Astrocyte (in vitro differentiated cells and primary cell): ENCODE data around the gene SLC44A3. TPM values are rescaled to one million over a fixed set of nuclear protein-coding genes. Genes with fewer than 3 reads are reported as not detected.

Source experiments
- DNase-seq: peaks from one replicate; pipeline ENCODE4 v3.0.0-alpha.2; 2010; ENCODE audit warnings: low read depth
- FAIRE-seq: peaks from 2 replicates; lab custom pipeline; 2011; peaks lifted over from hg19 to GRCh38; lab: Jason Lieb, UNC
- H2AFZ ChIP-seq: 2 replicates; pipeline ENCODE4 v1.6.0; 2012; ENCODE audit warnings: low read depth, low read length, inconsistent platforms
- H3K27ac ChIP-seq: 2 replicates; pipeline ENCODE4 v1.5.1; 2011; ENCODE audit warnings: low read depth, low read length, inconsistent platforms
- H3K27me3 ChIP-seq: 2 replicates; pipeline ENCODE4 v1.6.0; 2011; ENCODE audit warnings: low read length, inconsistent platforms; ENCODE audit not compliant: insufficient read depth
- H3K36me3 ChIP-seq: 2 replicates; pipeline ENCODE4 v1.5.1; 2011; ENCODE audit warnings: low read length, inconsistent platforms; ENCODE audit not compliant: insufficient read depth
- H3K4me1 ChIP-seq: 2 replicates; pipeline ENCODE4 v1.5.1; 2011; ENCODE audit warnings: low read length, inconsistent platforms; ENCODE audit not compliant: insufficient read depth
- H3K4me2 ChIP-seq: 2 replicates; pipeline ENCODE4 v1.6.0; 2012; ENCODE audit warnings: low read length, inconsistent platforms
- H3K4me3 ChIP-seq: 2 replicates; pipeline ENCODE4 v1.5.1; 2011; ENCODE audit warnings: low read depth, mild to moderate bottlenecking, low read length, inconsistent platforms; ENCODE audit not compliant: insufficient read depth
- H3K79me2 ChIP-seq: 2 replicates; pipeline ENCODE4 v1.6.0; 2012; ENCODE audit warnings: mild to moderate bottlenecking, low read length, inconsistent platforms; ENCODE audit not compliant: insufficient read depth
- H3K9ac ChIP-seq: 2 replicates; pipeline ENCODE4 v1.6.0; 2012; ENCODE audit warnings: mild to moderate bottlenecking, low read length, inconsistent platforms
- H3K9me3 ChIP-seq: 2 replicates; pipeline ENCODE4 v1.5.1; 2012; ENCODE audit warnings: low read depth, mild to moderate bottlenecking, low read length, inconsistent platforms; ENCODE audit not compliant: insufficient read depth
- H4K20me1 ChIP-seq: 2 replicates; pipeline ENCODE4 v1.6.0; 2012; ENCODE audit warnings: low read length, inconsistent platforms; ENCODE audit not compliant: insufficient read depth
- H3K27ac Mint-ChIP-seq: one replicate; pipeline ENCODE4 v1.8.0; 2021; ENCODE audit warnings: mild to moderate bottlenecking, mixed read lengths; ENCODE audit not compliant: unreplicated experiment
- H3K27me3 Mint-ChIP-seq: one replicate; pipeline ENCODE4 v1.8.0; 2021; ENCODE audit warnings: low read depth, mixed read lengths; ENCODE audit not compliant: unreplicated experiment
- H3K36me3 Mint-ChIP-seq: one replicate; pipeline ENCODE4 v1.8.0; 2021; ENCODE audit warnings: low read depth, mixed read lengths; ENCODE audit not compliant: unreplicated experiment
- H3K4me1 Mint-ChIP-seq: one replicate; pipeline ENCODE4 v1.8.0; 2021; ENCODE audit warnings: low read depth, mixed read lengths; ENCODE audit not compliant: unreplicated experiment
- H3K4me3 Mint-ChIP-seq: one replicate; pipeline ENCODE4 v1.8.0; 2021; ENCODE audit warnings: mild to moderate bottlenecking, moderate library complexity, mixed read lengths; ENCODE audit not compliant: unreplicated experiment
- H3K9me3 Mint-ChIP-seq: one replicate; pipeline ENCODE4 v1.8.0; 2021; ENCODE audit warnings: mild to moderate bottlenecking, mixed read lengths; ENCODE audit not compliant: unreplicated experiment
- CTCF ChIP-seq: IDR thresholded peaks from 2 replicates; pipeline ENCODE4 v1.5.1; 2011; ENCODE audit warnings: low read depth, mild to moderate bottlenecking, inconsistent platforms, low read length, moderate library complexity; ENCODE audit not compliant: insufficient read depth
- EZH2 ChIP-seq: IDR thresholded peaks from 2 replicates; pipeline ENCODE4 v1.6.1; 2012; ENCODE audit warnings: mild to moderate bottlenecking, low read length, inconsistent platforms; ENCODE audit not compliant: insufficient read depth
- total RNA-seq: library from RNA; stranded (reverse); gene quantifications from 2 replicates; pipeline ENCODE4 v1.2.1, GENCODE V29; 2021

Gene SLC44A3
- total RNA-seq, 1 donor from 2014 or later, result 3.7 TPM

- TF ChIP-seq CTCF (no peak), EZH2 (no peak)
- Histone ChIP-seq H4K20me1 (no peaks in the 10 kb centered on the region), H3K4me1 (peaks cover 29% of the 10 kb centered on the region), H3K27me3 (no peaks in the 10 kb centered on the region), H3K4me3 (no peak overlapping the region), H3K36me3 (peaks cover 2% of the 10 kb centered on the region), H2AFZ (no peak overlapping the region), H3K79me2 (peaks cover under 1% of the 10 kb centered on the region), H3K4me2 (peak overlapping the region; percentile 8), H3K27ac (no peak overlapping the region), H3K9me3 (no peaks in the 10 kb centered on the region), H3K9ac (no peak overlapping the region)
- Mint-ChIP-seq H3K27me3 (no peaks in the 10 kb centered on the region), H3K9me3 (no peaks in the 10 kb centered on the region), H3K4me3 (no peak overlapping the region), H3K4me1 (peaks cover 37% of the 10 kb centered on the region), H3K27ac (no peak overlapping the region), H3K36me3 (peaks cover 10% of the 10 kb centered on the region)
- no peak for DNase-seq
- no peak for FAIRE-seq
Measured at GRCh38 chr1:94935476-94935875, 115.3 kb downstream of the SLC44A3 start.

- H4K20me1 ChIP-seq, result no peaks in the 10 kb centered on the region
- FAIRE-seq (peak; percentile 37), DNase-seq (peak; percentile 52)
- H3K36me3 Mint-ChIP-seq, result peaks cover 10% of the 10 kb centered on the region
- no peak overlapping the region for H3K4me3 ChIP-seq
- no peaks in the 10 kb centered on the region for H3K9me3 ChIP-seq
- no peak overlapping the region for H3K27ac ChIP-seq
- H3K27me3 Mint-ChIP-seq, result no peaks in the 10 kb centered on the region
- TF ChIP-seq CTCF (no peak), EZH2 (no peak)
- peaks cover 29% of the 10 kb centered on the region for H3K4me1 ChIP-seq
- H3K9ac ChIP-seq, result no peak overlapping the region
- no peaks in the 10 kb centered on the region for H3K9me3 Mint-ChIP-seq
- H3K4me3 Mint-ChIP-seq, result no peak overlapping the region
- peaks cover 32% of the 10 kb centered on the region for H3K4me1 Mint-ChIP-seq
- no peaks in the 10 kb centered on the region for H3K79me2 ChIP-seq
- peak overlapping the region; percentile 14 for H3K4me2 ChIP-seq
- H3K27ac Mint-ChIP-seq, result no peak overlapping the region
- no peaks in the 10 kb centered on the region for H3K27me3 ChIP-seq
- H2AFZ ChIP-seq, result no peak overlapping the region
- peaks cover 2% of the 10 kb centered on the region for H3K36me3 ChIP-seq
Measured at GRCh38 chr1:94936861-94937620, 116.9 kb downstream of the SLC44A3 start.

GRCh38 chr1:94937820-94938219 is 117.7 kb downstream of the SLC44A3 start:
- Histone ChIP-seq H3K9me3 (no peaks in the 10 kb centered on the region), H3K4me2 (no peak overlapping the region), H3K27ac (no peak overlapping the region), H3K36me3 (peaks cover 2% of the 10 kb centered on the region), H4K20me1 (no peaks in the 10 kb centered on the region), H3K27me3 (no peaks in the 10 kb centered on the region), H3K4me3 (no peak overlapping the region), H2AFZ (no peak overlapping the region), H3K9ac (no peak overlapping the region), H3K4me1 (peaks cover 29% of the 10 kb centered on the region), H3K79me2 (no peaks in the 10 kb centered on the region)
- DNase-seq (no peak), FAIRE-seq (no peak)
- H3K27me3 Mint-ChIP-seq, result no peaks in the 10 kb centered on the region
- peak overlapping the region; percentile 59 for H3K27ac Mint-ChIP-seq
- H3K36me3 Mint-ChIP-seq, result peaks cover 8% of the 10 kb centered on the region
- TF ChIP-seq EZH2, result no peak
- TF ChIP-seq CTCF, result no peak
- peaks cover 32% of the 10 kb centered on the region for H3K4me1 Mint-ChIP-seq
- no peak overlapping the region for H3K4me3 Mint-ChIP-seq
- H3K9me3 Mint-ChIP-seq, result no peaks in the 10 kb centered on the region
